ENCODE data around the gene NRIP1.

DNA sequence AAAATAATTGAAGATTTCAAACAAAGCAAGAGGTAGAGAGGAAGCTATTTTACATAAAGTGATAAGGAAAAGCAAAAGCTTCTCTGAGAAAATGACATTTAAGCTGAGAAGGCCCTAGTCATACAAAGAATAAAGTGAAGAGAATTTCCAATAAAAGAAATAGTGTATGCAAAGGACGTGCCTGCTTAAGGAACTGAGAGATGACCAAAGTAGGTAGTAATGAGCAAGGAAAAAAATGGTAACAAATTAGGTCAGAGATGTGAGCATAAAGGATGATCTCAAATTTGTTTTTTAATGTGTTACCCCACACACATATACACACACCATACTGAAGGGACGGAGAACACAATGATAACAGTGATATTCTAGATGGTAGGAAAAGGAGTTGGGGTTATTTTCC lies 46.4 kb downstream of the NRIP1 start:
- TF ChIP-seq, protein P1, sequence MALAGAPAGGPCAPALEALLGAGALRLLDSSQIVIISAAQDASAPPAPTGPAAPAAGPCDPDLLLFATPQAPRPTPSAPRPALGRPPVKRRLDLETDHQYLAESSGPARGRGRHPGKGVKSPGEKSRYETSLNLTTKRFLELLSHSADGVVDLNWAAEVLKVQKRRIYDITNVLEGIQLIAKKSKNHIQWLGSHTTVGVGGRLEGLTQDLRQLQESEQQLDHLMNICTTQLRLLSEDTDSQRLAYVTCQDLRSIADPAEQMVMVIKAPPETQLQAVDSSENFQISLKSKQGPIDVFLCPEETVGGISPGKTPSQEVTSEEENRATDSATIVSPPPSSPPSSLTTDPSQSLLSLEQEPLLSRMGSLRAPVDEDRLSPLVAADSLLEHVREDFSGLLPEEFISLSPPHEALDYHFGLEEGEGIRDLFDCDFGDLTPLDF (CRISPR knock-in tag; IDR thresholded peaks at IDR 0.05) = no peak
- TF ChIP-seq, protein P2, sequence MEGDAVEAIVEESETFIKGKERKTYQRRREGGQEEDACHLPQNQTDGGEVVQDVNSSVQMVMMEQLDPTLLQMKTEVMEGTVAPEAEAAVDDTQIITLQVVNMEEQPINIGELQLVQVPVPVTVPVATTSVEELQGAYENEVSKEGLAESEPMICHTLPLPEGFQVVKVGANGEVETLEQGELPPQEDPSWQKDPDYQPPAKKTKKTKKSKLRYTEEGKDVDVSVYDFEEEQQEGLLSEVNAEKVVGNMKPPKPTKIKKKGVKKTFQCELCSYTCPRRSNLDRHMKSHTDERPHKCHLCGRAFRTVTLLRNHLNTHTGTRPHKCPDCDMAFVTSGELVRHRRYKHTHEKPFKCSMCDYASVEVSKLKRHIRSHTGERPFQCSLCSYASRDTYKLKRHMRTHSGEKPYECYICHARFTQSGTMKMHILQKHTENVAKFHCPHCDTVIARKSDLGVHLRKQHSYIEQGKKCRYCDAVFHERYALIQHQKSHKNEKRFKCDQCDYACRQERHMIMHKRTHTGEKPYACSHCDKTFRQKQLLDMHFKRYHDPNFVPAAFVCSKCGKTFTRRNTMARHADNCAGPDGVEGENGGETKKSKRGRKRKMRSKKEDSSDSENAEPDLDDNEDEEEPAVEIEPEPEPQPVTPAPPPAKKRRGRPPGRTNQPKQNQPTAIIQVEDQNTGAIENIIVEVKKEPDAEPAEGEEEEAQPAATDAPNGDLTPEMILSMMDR (IDR thresholded peaks at IDR 0.05) = no peak
- TF ChIP-seq, protein P3, sequence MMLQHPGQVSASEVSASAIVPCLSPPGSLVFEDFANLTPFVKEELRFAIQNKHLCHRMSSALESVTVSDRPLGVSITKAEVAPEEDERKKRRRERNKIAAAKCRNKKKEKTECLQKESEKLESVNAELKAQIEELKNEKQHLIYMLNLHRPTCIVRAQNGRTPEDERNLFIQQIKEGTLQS (CRISPR knock-in tag; conservative IDR thresholded peaks at IDR 0.05) = no peak
- TF ChIP-seq GRHL2 (CRISPR knock-in tag; IDR thresholded peaks at IDR 0.05; ENCODE audit: insufficient replicate concordance, severe bottlenecking) = no peak
- no peak for TF ChIP-seq ETV6 (CRISPR knock-in tag; IDR thresholded peaks at IDR 0.05)
- no peak for TF ChIP-seq FOXK1 (CRISPR knock-in tag; IDR thresholded peaks at IDR 0.05)
- TF ChIP-seq, protein P4, sequence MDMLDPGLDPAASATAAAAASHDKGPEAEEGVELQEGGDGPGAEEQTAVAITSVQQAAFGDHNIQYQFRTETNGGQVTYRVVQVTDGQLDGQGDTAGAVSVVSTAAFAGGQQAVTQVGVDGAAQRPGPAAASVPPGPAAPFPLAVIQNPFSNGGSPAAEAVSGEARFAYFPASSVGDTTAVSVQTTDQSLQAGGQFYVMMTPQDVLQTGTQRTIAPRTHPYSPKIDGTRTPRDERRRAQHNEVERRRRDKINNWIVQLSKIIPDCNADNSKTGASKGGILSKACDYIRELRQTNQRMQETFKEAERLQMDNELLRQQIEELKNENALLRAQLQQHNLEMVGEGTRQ (CRISPR knock-in tag; IDR thresholded peaks at IDR 0.05) = no peak
- TF ChIP-seq KAT7 (CRISPR knock-in tag; IDR thresholded peaks at IDR 0.05; ENCODE audit: borderline replicate concordance) = no peak
